ENCODE data around the gene BRD3. TPM values are rescaled to one million over a fixed set of nuclear protein-coding genes. Genes with fewer than 3 reads are reported as not detected.
A peak's percentile ranks its signal among the peaks of the same experiment; 100 is the strongest.
"Not testable (repeated sequence)": the region's sequence is repeated elsewhere in the genome, so short reads cannot be mapped to it uniquely, and the experiment has no call there.

BRD3 gene
- total RNA-seq, 1 donor from 2014 or later, result 36.7 TPM

- peak overlapping the region; percentile 72 for H3K4me3 Mint-ChIP-seq
- peaks cover 19% of the 10 kb centered on the region for H3K27me3 Mint-ChIP-seq (ENCODE audit: insufficient read depth)
- H3K36me3 Mint-ChIP-seq (ENCODE audit: low read depth), result no peaks in the 10 kb centered on the region
- no peak overlapping the region for H3K27ac Mint-ChIP-seq
- no peaks in the 10 kb centered on the region for H3K4me1 Mint-ChIP-seq (ENCODE audit: low read depth)
- intact Hi-C loops (cut with micrococcal nuclease), result loop anchor here (1.0 to 5.0 kb wide), 5 partner anchors 32 to 576 kb away; partner anchors contain the start of genes BRD3, BRD3OS, CACFD1 and REXO4
- DNase-seq (ENCODE audit: low spot score), result peak; percentile 49
- no peaks in the 10 kb centered on the region for H3K9me3 Mint-ChIP-seq
Observed at GRCh38 chr9:133992780-133993634, 74.8 kb downstream of the BRD3 start.

GRCh38 chr9:133991964-133992779 is 75.7 kb downstream of the BRD3 start, which contains the start of gene VAV2:
Gene VAV2 (minus strand): TSS chr9:133992324. CDS start chr9:133992278, 46 bp downstream.
- Mint-ChIP-seq H3K4me1 (ENCODE audit: low read depth) (no peaks in the 10 kb centered on the region), H3K36me3 (ENCODE audit: low read depth) (no peaks in the 10 kb centered on the region), H3K9me3 (no peaks in the 10 kb centered on the region), H3K4me3 (peak within 1 kb of the TSS; percentile 72), H3K27ac (no peak within 1 kb of the TSS), H3K27me3 (ENCODE audit: insufficient read depth) (peaks cover 19% of the 10 kb centered on the region)
- peak; percentile 44 for DNase-seq (ENCODE audit: low spot score)
- intact Hi-C loops (cut with micrococcal nuclease), result loop anchor here (1.0 to 5.0 kb wide), 5 partner anchors 33 to 575 kb away; partner anchors contain the start of genes BRD3, BRD3OS, CACFD1 and REXO4

- H3K4me1 Mint-ChIP-seq (ENCODE audit: low read depth), result no peaks in the 10 kb centered on the region
- H3K9me3 Mint-ChIP-seq, result no peaks in the 10 kb centered on the region
- no peaks in the 10 kb centered on the region for H3K36me3 Mint-ChIP-seq (ENCODE audit: low read depth)
- no peak for DNase-seq (ENCODE audit: low spot score)
- H3K27me3 Mint-ChIP-seq (ENCODE audit: insufficient read depth), result peaks cover 19% of the 10 kb centered on the region
- H3K27ac Mint-ChIP-seq, result no peak overlapping the region
- H3K4me3 Mint-ChIP-seq, result peak overlapping the region; percentile 54
- intact Hi-C loops (cut with micrococcal nuclease), result loop anchor here (5.0 kb wide), 1 partner anchor 574 kb away; the partner anchor contains the start of gene REXO4
Observed at GRCh38 chr9:133991214-133991921, 76.5 kb downstream of the BRD3 start.

- Mint-ChIP-seq H3K27me3 (ENCODE audit: insufficient read depth) (peaks cover 19% of the 10 kb centered on the region), H3K9me3 (no peaks in the 10 kb centered on the region), H3K27ac (no peak overlapping the region), H3K4me1 (ENCODE audit: low read depth) (no peaks in the 10 kb centered on the region), H3K4me3 (peak overlapping the region; percentile 54), H3K36me3 (ENCODE audit: low read depth) (no peaks in the 10 kb centered on the region)
- intact Hi-C loops (cut with micrococcal nuclease), result loop anchor here (5.0 kb wide), 1 partner anchor 573 kb away; the partner anchor contains the start of gene REXO4
- DNase-seq (ENCODE audit: low spot score), result no peak
Observed at GRCh38 chr9:133990366-133991213, 77.2 kb downstream of the BRD3 start.

DNA sequence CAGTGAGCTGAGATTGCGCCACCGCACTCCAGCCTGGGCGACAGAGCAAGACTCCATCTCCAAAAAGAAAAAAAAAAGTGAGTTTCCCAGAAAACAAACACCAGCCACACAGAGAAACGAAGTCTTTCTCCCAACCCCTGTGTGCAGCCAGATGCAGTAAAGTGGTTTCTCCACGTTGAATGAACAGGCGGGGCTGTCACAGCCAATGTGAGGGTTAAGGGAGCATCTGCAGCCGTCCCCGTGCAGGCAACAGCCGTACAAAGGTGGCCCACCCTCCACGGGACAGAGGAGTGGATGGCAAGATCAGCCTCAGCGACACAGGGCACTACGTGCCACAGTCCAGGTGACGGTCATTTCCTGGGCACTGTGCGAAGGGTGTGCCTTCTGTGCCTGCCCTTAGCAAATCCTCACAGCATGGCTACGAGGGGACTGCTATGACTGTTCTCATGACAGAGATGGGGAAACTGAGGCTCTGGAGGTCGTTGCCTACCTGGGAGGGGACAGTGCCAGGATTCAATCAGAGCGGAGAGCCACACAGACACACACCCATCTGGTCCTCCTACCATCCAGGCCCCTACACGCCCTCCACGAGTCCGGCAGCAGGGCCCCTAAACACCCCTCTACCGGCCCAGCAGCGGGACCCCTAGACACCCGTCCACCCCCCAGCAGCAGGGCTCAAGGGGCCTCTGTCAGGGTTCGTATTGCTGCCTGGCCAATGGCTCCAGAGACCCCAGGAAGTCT is 78.0 kb downstream of the BRD3 start:
- H3K27me3 Mint-ChIP-seq (ENCODE audit: insufficient read depth), result peaks cover 19% of the 10 kb centered on the region
- no peak overlapping the region for H3K4me3 Mint-ChIP-seq
- no peaks in the 10 kb centered on the region for H3K4me1 Mint-ChIP-seq (ENCODE audit: low read depth)
- H3K27ac Mint-ChIP-seq, result no peak overlapping the region
- no peaks in the 10 kb centered on the region for H3K36me3 Mint-ChIP-seq (ENCODE audit: low read depth)
- intact Hi-C loops (cut with micrococcal nuclease), result loop anchor here (5.0 kb wide), 1 partner anchor 572 kb away; the partner anchor contains the start of gene REXO4
- no peak for DNase-seq (ENCODE audit: low spot score)
- no peaks in the 10 kb centered on the region for H3K9me3 Mint-ChIP-seq

DNA sequence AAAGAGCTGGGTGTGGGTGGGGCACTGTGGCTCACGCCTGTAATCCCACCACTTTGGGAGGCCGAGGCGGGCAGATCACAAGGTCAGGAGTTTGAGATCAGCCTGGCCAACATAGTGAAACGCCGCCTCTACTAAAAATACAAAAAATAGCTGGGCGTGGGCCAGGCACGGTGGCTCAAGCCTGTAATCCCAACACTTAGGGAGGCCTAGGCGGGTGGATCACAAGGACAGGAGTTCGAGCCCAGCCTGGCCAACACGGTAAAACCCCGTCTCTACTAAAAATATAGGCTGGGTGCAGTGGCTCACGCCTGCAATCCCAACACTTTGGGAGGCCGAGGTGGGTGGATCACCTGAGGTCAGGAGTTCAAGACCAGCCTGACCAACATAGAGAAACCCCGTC is 79.1 kb downstream of the BRD3 start:
- H3K4me1 Mint-ChIP-seq (ENCODE audit: low read depth); H3K9me3 Mint-ChIP-seq; H3K36me3 Mint-ChIP-seq (ENCODE audit: low read depth); DNase-seq (ENCODE audit: low spot score); H3K4me3 Mint-ChIP-seq; H3K27ac Mint-ChIP-seq; intact Hi-C loops (cut with micrococcal nuclease): not testable (repeated sequence)
- H3K27me3 Mint-ChIP-seq (ENCODE audit: insufficient read depth), result peaks cover 16% of the 10 kb centered on the region

DNA sequence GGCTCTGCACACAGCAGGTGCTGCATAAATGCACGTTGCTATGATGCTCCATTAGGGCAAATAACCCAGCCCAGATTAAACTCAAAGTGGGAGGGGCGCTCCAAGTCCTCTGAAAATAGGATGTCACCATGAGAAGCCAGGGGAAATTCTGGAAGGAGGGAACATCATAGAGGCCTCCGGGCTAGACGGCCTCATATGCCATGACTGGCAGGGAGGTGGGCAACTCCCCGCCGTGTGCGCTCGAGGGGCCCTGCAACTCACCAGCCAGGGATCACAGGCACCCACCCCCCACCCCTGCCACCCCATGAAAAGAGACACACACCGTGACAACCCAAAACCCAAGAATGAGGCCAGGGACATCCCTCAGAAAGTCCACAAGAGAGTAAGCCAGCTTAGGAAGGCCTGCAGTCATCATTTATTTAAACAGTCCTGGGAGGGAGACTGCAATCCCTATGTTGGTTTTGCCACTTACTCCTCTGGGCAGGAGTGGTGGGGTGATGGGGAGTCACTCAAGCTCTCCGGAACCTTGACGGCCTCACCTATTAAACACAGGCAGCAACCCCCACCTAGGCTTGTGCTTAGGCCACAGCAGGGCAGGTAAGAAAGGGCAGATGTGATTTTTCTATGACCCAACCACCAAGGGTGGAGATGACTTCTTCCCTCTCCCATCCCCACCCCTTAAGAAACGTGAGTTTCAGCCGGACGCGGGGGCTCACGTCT is 79.7 kb downstream of the BRD3 start:
- Mint-ChIP-seq H3K27ac (no peak overlapping the region), H3K27me3 (ENCODE audit: insufficient read depth) (peaks cover 16% of the 10 kb centered on the region), H3K4me1 (ENCODE audit: low read depth) (no peaks in the 10 kb centered on the region), H3K9me3 (no peaks in the 10 kb centered on the region), H3K4me3 (no peak overlapping the region), H3K36me3 (ENCODE audit: low read depth) (no peaks in the 10 kb centered on the region)
- DNase-seq (ENCODE audit: low spot score), result no peak
- intact Hi-C loops (cut with micrococcal nuclease), result no loop called here

DNA sequence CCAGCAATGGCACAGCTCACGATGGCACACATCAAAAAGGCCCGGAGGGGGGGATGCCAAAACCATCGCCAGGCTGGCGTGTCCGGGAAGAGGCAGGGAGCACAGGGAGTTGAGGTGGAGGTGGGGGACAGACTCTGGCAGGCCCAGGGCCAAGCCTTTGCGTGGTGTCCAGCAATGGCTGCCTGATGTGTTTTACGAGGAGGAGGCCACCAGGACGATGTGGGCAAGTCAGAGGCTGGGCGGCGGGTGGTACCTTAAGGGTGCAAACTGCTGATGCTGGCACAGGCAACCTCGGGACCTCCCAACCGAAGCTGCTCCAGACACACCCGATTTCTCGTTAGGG is 80.4 kb downstream of the BRD3 start:
- no peak for DNase-seq (ENCODE audit: low spot score)
- H3K27me3 Mint-ChIP-seq (ENCODE audit: insufficient read depth), result peaks cover 16% of the 10 kb centered on the region
- H3K9me3 Mint-ChIP-seq, result no peaks in the 10 kb centered on the region
- H3K4me1 Mint-ChIP-seq (ENCODE audit: low read depth), result no peaks in the 10 kb centered on the region
- H3K4me3 Mint-ChIP-seq, result no peak overlapping the region
- intact Hi-C loops (cut with micrococcal nuclease), result no loop called here
- H3K36me3 Mint-ChIP-seq (ENCODE audit: low read depth), result no peaks in the 10 kb centered on the region
- no peak overlapping the region for H3K27ac Mint-ChIP-seq

- H3K9me3 Mint-ChIP-seq, result no peaks in the 10 kb centered on the region
- H3K4me3 Mint-ChIP-seq, result no peak overlapping the region
- peaks cover 16% of the 10 kb centered on the region for H3K27me3 Mint-ChIP-seq (ENCODE audit: insufficient read depth)
- no peaks in the 10 kb centered on the region for H3K36me3 Mint-ChIP-seq (ENCODE audit: low read depth)
- H3K4me1 Mint-ChIP-seq (ENCODE audit: low read depth), result no peaks in the 10 kb centered on the region
- no peak for DNase-seq (ENCODE audit: low spot score)
- no peak overlapping the region for H3K27ac Mint-ChIP-seq
- intact Hi-C loops (cut with micrococcal nuclease), result no loop called here
Observed at GRCh38 chr9:133986774-133987445, 80.9 kb downstream of the BRD3 start.

DNA sequence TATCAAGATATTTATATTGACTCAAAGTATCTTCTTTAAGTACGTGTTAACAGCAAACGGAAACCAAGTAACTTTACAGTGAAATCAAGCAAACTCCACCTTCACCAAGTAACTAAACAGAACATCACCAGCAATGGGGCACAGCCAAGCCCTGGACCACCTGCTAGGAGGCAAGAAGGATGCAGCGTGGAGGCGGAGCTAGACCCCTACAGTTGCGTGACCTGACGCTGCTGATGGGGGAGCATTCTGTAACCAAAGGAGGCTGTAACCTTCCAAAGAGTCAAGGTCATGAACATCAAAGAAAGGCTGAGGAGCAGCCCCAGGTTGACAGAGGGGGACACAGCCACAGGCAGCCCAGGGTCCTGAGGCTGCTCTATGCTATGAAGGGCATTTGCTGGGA is 81.8 kb downstream of the BRD3 start:
- no peaks in the 10 kb centered on the region for H3K36me3 Mint-ChIP-seq (ENCODE audit: low read depth)
- no peaks in the 10 kb centered on the region for H3K4me1 Mint-ChIP-seq (ENCODE audit: low read depth)
- peaks cover 15% of the 10 kb centered on the region for H3K27me3 Mint-ChIP-seq (ENCODE audit: insufficient read depth)
- intact Hi-C loops (cut with micrococcal nuclease), result no loop called here
- H3K27ac Mint-ChIP-seq, result no peak overlapping the region
- H3K9me3 Mint-ChIP-seq, result no peaks in the 10 kb centered on the region
- DNase-seq (ENCODE audit: low spot score), result no peak
- H3K4me3 Mint-ChIP-seq, result no peak overlapping the region
